ENCODE measurements around the gene MYBPC2.

MYBPC2 gene

GRCh38 chr19:50427318-50427925 is 5.3 kb upstream of the MYBPC2 start:
- TF ChIP-seq FOXP2 (optimal IDR thresholded peaks at IDR 0.05; ENCODE audit: borderline replicate concordance, extremely low read depth, extremely low read length, insufficient read depth) (no peak), SIN3A (IDR thresholded peaks at IDR 0.05; ENCODE audit: borderline replicate concordance, insufficient read depth, low read length) (no peak)

GRCh38 chr19:50427997-50428425 is 4.7 kb upstream of the MYBPC2 start:
- no peak for TF ChIP-seq POLR2AphosphoS5 (IDR thresholded peaks at IDR 0.05; ENCODE audit: low read depth, low read length)
- no peak for TF ChIP-seq FOXP2 (optimal IDR thresholded peaks at IDR 0.05; ENCODE audit: borderline replicate concordance, extremely low read depth, extremely low read length, insufficient read depth)
- TF ChIP-seq REST (IDR thresholded peaks at IDR 0.05; ENCODE audit: insufficient read depth in 1 of 2, low read depth in 2 of 2, low read length in 2 of 2), result no peak
- TF ChIP-seq TAF1 (IDR thresholded peaks at IDR 0.05; ENCODE audit: borderline replicate concordance, insufficient read depth, low read length), result no peak
- no peak for TF ChIP-seq SIN3A (IDR thresholded peaks at IDR 0.05; ENCODE audit: borderline replicate concordance, insufficient read depth, low read length)

GRCh38 chr19:50428772-50429463 is 3.8 kb upstream of the MYBPC2 start:
- TF ChIP-seq SIN3A (IDR thresholded peaks at IDR 0.05; ENCODE audit: borderline replicate concordance, insufficient read depth, low read length) (no peak), FOXP2 (optimal IDR thresholded peaks at IDR 0.05; ENCODE audit: borderline replicate concordance, extremely low read depth, extremely low read length, insufficient read depth) (no peak), POLR2AphosphoS5 (IDR thresholded peaks at IDR 0.05; ENCODE audit: low read depth, low read length) (no peak), REST (IDR thresholded peaks at IDR 0.05; ENCODE audit: insufficient read depth in 1 of 2, low read depth in 2 of 2, low read length in 2 of 2) (no peak)

GRCh38 chr19:50430888-50431342 is 1.8 kb upstream of the MYBPC2 start:
- TF ChIP-seq REST (IDR thresholded peaks at IDR 0.05; ENCODE audit: insufficient read depth in 1 of 2, low read depth in 2 of 2, low read length in 2 of 2), result no peak
- TF ChIP-seq POLR2AphosphoS5 (IDR thresholded peaks at IDR 0.05; ENCODE audit: low read depth, low read length), result no peak
- no peak for TF ChIP-seq SIN3A (IDR thresholded peaks at IDR 0.05; ENCODE audit: borderline replicate concordance, insufficient read depth, low read length)
- no peak for TF ChIP-seq TAF1 (IDR thresholded peaks at IDR 0.05; ENCODE audit: borderline replicate concordance, insufficient read depth, low read length)
- no peak for TF ChIP-seq FOXP2 (optimal IDR thresholded peaks at IDR 0.05; ENCODE audit: borderline replicate concordance, extremely low read depth, extremely low read length, insufficient read depth)

- TF ChIP-seq SIN3A (IDR thresholded peaks at IDR 0.05; ENCODE audit: borderline replicate concordance, insufficient read depth, low read length) (no peak), TAF1 (IDR thresholded peaks at IDR 0.05; ENCODE audit: borderline replicate concordance, insufficient read depth, low read length) (no peak), FOXP2 (optimal IDR thresholded peaks at IDR 0.05; ENCODE audit: borderline replicate concordance, extremely low read depth, extremely low read length, insufficient read depth) (no peak), REST (IDR thresholded peaks at IDR 0.05; ENCODE audit: insufficient read depth in 1 of 2, low read depth in 2 of 2, low read length in 2 of 2) (no peak), POLR2AphosphoS5 (IDR thresholded peaks at IDR 0.05; ENCODE audit: low read depth, low read length) (no peak)
Observed at GRCh38 chr19:50431343-50432220, 1.1 kb upstream of the MYBPC2 start.
